Astrocyte (in vitro differentiated cells and primary cell): ENCODE data around the gene NDUFAF5. TPM values are rescaled to one million over a fixed set of nuclear protein-coding genes. Genes with fewer than 3 reads are reported as not detected.

Experiments
- DNase-seq: peaks from one replicate; pipeline ENCODE4 v3.0.0-alpha.2; 2010; ENCODE audit warnings: low read depth
- FAIRE-seq: peaks from 2 replicates; lab custom pipeline; 2011; peaks lifted over from hg19 to GRCh38; lab: Jason Lieb, UNC
- H2AFZ ChIP-seq: 2 replicates; pipeline ENCODE4 v1.6.0; 2012; ENCODE audit warnings: low read depth, low read length, inconsistent platforms
- H3K27ac ChIP-seq: 2 replicates; pipeline ENCODE4 v1.5.1; 2011; ENCODE audit warnings: low read depth, low read length, inconsistent platforms
- H3K27me3 ChIP-seq: 2 replicates; pipeline ENCODE4 v1.6.0; 2011; ENCODE audit warnings: low read length, inconsistent platforms; ENCODE audit not compliant: insufficient read depth
- H3K36me3 ChIP-seq: 2 replicates; pipeline ENCODE4 v1.5.1; 2011; ENCODE audit warnings: low read length, inconsistent platforms; ENCODE audit not compliant: insufficient read depth
- H3K4me1 ChIP-seq: 2 replicates; pipeline ENCODE4 v1.5.1; 2011; ENCODE audit warnings: low read length, inconsistent platforms; ENCODE audit not compliant: insufficient read depth
- H3K4me2 ChIP-seq: 2 replicates; pipeline ENCODE4 v1.6.0; 2012; ENCODE audit warnings: low read length, inconsistent platforms
- H3K4me3 ChIP-seq: 2 replicates; pipeline ENCODE4 v1.5.1; 2011; ENCODE audit warnings: low read depth, mild to moderate bottlenecking, low read length, inconsistent platforms; ENCODE audit not compliant: insufficient read depth
- H3K79me2 ChIP-seq: 2 replicates; pipeline ENCODE4 v1.6.0; 2012; ENCODE audit warnings: mild to moderate bottlenecking, low read length, inconsistent platforms; ENCODE audit not compliant: insufficient read depth
- H3K9ac ChIP-seq: 2 replicates; pipeline ENCODE4 v1.6.0; 2012; ENCODE audit warnings: mild to moderate bottlenecking, low read length, inconsistent platforms
- H3K9me3 ChIP-seq: 2 replicates; pipeline ENCODE4 v1.5.1; 2012; ENCODE audit warnings: low read depth, mild to moderate bottlenecking, low read length, inconsistent platforms; ENCODE audit not compliant: insufficient read depth
- H4K20me1 ChIP-seq: 2 replicates; pipeline ENCODE4 v1.6.0; 2012; ENCODE audit warnings: low read length, inconsistent platforms; ENCODE audit not compliant: insufficient read depth
- H3K27ac Mint-ChIP-seq: one replicate; pipeline ENCODE4 v1.8.0; 2021; ENCODE audit warnings: mild to moderate bottlenecking, mixed read lengths; ENCODE audit not compliant: unreplicated experiment
- H3K27me3 Mint-ChIP-seq: one replicate; pipeline ENCODE4 v1.8.0; 2021; ENCODE audit warnings: low read depth, mixed read lengths; ENCODE audit not compliant: unreplicated experiment
- H3K36me3 Mint-ChIP-seq: one replicate; pipeline ENCODE4 v1.8.0; 2021; ENCODE audit warnings: low read depth, mixed read lengths; ENCODE audit not compliant: unreplicated experiment
- H3K4me1 Mint-ChIP-seq: one replicate; pipeline ENCODE4 v1.8.0; 2021; ENCODE audit warnings: low read depth, mixed read lengths; ENCODE audit not compliant: unreplicated experiment
- H3K4me3 Mint-ChIP-seq: one replicate; pipeline ENCODE4 v1.8.0; 2021; ENCODE audit warnings: mild to moderate bottlenecking, moderate library complexity, mixed read lengths; ENCODE audit not compliant: unreplicated experiment
- H3K9me3 Mint-ChIP-seq: one replicate; pipeline ENCODE4 v1.8.0; 2021; ENCODE audit warnings: mild to moderate bottlenecking, mixed read lengths; ENCODE audit not compliant: unreplicated experiment
- CTCF ChIP-seq: IDR thresholded peaks from 2 replicates; pipeline ENCODE4 v1.5.1; 2011; ENCODE audit warnings: low read depth, mild to moderate bottlenecking, inconsistent platforms, low read length, moderate library complexity; ENCODE audit not compliant: insufficient read depth
- EZH2 ChIP-seq: IDR thresholded peaks from 2 replicates; pipeline ENCODE4 v1.6.1; 2012; ENCODE audit warnings: mild to moderate bottlenecking, low read length, inconsistent platforms; ENCODE audit not compliant: insufficient read depth
- total RNA-seq: library from RNA; stranded (reverse); gene quantifications from 2 replicates; pipeline ENCODE4 v1.2.1, GENCODE V29; 2021

The NDUFAF5 gene
- total RNA-seq, 1 donor from 2014 or later, result 31.6 TPM

GRCh38 chr20:13771853-13772453 lies 12.9 kb upstream of the NDUFAF5 start:
- Mint-ChIP-seq H3K36me3 (peaks cover 13% of the 10 kb centered on the region), H3K27ac (peak overlapping the region; percentile 26), H3K4me3 (no peak overlapping the region), H3K9me3 (no peaks in the 10 kb centered on the region), H3K27me3 (no peaks in the 10 kb centered on the region), H3K4me1 (peaks cover 2% of the 10 kb centered on the region)
- Histone ChIP-seq H3K27me3 (no peaks in the 10 kb centered on the region), H4K20me1 (no peaks in the 10 kb centered on the region), H3K27ac (no peak overlapping the region), H3K9me3 (no peaks in the 10 kb centered on the region), H3K4me3 (no peak overlapping the region), H3K9ac (no peak overlapping the region), H3K79me2 (peaks cover 7% of the 10 kb centered on the region), H3K36me3 (peaks cover 52% of the 10 kb centered on the region), H2AFZ (no peak overlapping the region), H3K4me2 (no peak overlapping the region), H3K4me1 (no peaks in the 10 kb centered on the region)
- FAIRE-seq (no peak), DNase-seq (peak; percentile 4)
- TF ChIP-seq CTCF (peak; percentile 46), EZH2 (no peak)

- Mint-ChIP-seq H3K4me3 (no peak overlapping the region), H3K9me3 (no peaks in the 10 kb centered on the region), H3K4me1 (peaks cover 7% of the 10 kb centered on the region), H3K27ac (no peak overlapping the region), H3K27me3 (no peaks in the 10 kb centered on the region), H3K36me3 (peaks cover 8% of the 10 kb centered on the region)
- H3K9me3 ChIP-seq, result no peaks in the 10 kb centered on the region
- no peaks in the 10 kb centered on the region for H4K20me1 ChIP-seq
- H3K4me1 ChIP-seq, result peaks cover 4% of the 10 kb centered on the region
- H3K4me2 ChIP-seq, result no peak overlapping the region
- FAIRE-seq, result no peak
- no peak for DNase-seq
- H2AFZ ChIP-seq, result no peak overlapping the region
- no peak overlapping the region for H3K4me3 ChIP-seq
- H3K27ac ChIP-seq, result no peak overlapping the region
- no peak overlapping the region for H3K9ac ChIP-seq
- peaks cover 49% of the 10 kb centered on the region for H3K36me3 ChIP-seq
- no peak for TF ChIP-seq EZH2
- TF ChIP-seq CTCF, result no peak
- peaks cover 7% of the 10 kb centered on the region for H3K79me2 ChIP-seq
- H3K27me3 ChIP-seq, result no peaks in the 10 kb centered on the region
Measured at GRCh38 chr20:13772529-13772928, 12.3 kb upstream of the NDUFAF5 start.

- H3K79me2 ChIP-seq, result peaks cover 27% of the 10 kb centered on the region
- no peak overlapping the region for H3K4me3 ChIP-seq
- Mint-ChIP-seq H3K4me1 (peaks cover 7% of the 10 kb centered on the region), H3K4me3 (no peak overlapping the region), H3K27ac (no peak overlapping the region), H3K27me3 (no peaks in the 10 kb centered on the region), H3K36me3 (peaks cover 3% of the 10 kb centered on the region), H3K9me3 (no peaks in the 10 kb centered on the region)
- DNase-seq (no peak), FAIRE-seq (no peak)
- peaks cover 42% of the 10 kb centered on the region for H3K36me3 ChIP-seq
- H3K9ac ChIP-seq, result no peak overlapping the region
- H4K20me1 ChIP-seq, result peaks cover 6% of the 10 kb centered on the region
- TF ChIP-seq CTCF (no peak), EZH2 (no peak)
- no peaks in the 10 kb centered on the region for H3K9me3 ChIP-seq
- no peak overlapping the region for H2AFZ ChIP-seq
- H3K4me1 ChIP-seq, result peaks cover 4% of the 10 kb centered on the region
- no peak overlapping the region for H3K4me2 ChIP-seq
- H3K27me3 ChIP-seq, result no peaks in the 10 kb centered on the region
- no peak overlapping the region for H3K27ac ChIP-seq
Measured at GRCh38 chr20:13775867-13776266, 9.0 kb upstream of the NDUFAF5 start.
